ENCODE results near the gene IGF2BP2. TPM values are rescaled to one million over a fixed set of nuclear protein-coding genes. Genes with fewer than 3 reads are reported as not detected.

IGF2BP2 gene
- total and polyA plus RNA-seq, 2 of the 13 experiments (the other 11 are each of a cell fraction or from before 2014, with no cell fraction given), result 6.5 to 46.0 TPM

DNA sequence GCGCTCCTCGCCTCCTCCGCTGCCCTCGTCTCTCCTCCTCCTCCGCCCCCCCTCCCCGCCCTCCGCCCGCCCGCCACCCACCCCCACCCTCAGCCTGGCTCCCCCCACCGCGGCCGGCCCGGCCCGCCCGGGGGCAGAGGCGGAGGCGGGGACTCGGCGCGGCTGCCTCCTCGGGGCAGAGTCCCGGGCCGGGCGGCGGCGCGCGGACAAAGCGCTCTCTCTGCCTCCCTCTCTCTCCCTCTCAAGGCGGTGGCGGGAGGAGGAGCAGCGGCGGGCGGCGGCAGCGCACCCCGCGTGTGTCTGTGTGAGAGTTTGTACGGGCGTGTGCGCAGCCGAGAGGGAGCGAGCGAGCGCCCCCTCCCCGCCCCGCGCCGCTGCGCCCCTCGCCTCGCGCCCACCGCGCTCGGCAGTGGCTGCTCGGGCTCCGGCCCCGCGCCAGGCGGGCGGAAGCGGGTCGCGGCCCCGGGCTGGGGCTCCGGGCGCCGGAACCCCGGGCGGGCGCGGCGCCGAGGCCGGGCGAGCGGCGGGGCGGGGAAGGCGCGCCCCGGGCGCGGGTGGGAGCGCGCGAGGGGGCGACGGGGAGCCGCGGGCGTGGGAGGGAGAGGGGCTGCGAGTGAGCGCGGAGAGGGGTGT is at the start of gene IGF2BP2 (continued):
- TF ChIP-seq NFKB2 (CRISPR knock-in tag; IDR thresholded peaks at IDR 0.05; ENCODE audit: borderline replicate concordance), result no peak
- TF ChIP-seq ZNF260 (CRISPR knock-in tag; IDR thresholded peaks at IDR 0.05; ENCODE audit: borderline replicate concordance, low read depth), result no peak
- TF ChIP-seq, protein P1, sequence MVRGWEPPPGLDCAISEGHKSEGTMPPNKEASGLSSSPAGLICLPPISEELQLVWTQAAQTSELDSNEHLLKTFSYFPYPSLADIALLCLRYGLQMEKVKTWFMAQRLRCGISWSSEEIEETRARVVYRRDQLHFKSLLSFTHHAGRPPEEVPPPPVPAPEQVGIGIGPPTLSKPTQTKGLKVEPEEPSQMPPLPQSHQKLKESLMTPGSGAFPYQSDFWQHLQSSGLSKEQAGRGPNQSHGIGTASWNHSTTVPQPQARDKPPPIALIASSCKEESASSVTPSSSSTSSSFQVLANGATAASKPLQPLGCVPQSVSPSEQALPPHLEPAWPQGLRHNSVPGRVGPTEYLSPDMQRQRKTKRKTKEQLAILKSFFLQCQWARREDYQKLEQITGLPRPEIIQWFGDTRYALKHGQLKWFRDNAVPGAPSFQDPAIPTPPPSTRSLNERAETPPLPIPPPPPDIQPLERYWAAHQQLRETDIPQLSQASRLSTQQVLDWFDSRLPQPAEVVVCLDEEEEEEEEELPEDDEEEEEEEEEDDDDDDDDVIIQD (CRISPR knock-in tag; IDR thresholded peaks at IDR 0.05; ENCODE audit: low read depth), result no peak
- TF ChIP-seq, protein P2, sequence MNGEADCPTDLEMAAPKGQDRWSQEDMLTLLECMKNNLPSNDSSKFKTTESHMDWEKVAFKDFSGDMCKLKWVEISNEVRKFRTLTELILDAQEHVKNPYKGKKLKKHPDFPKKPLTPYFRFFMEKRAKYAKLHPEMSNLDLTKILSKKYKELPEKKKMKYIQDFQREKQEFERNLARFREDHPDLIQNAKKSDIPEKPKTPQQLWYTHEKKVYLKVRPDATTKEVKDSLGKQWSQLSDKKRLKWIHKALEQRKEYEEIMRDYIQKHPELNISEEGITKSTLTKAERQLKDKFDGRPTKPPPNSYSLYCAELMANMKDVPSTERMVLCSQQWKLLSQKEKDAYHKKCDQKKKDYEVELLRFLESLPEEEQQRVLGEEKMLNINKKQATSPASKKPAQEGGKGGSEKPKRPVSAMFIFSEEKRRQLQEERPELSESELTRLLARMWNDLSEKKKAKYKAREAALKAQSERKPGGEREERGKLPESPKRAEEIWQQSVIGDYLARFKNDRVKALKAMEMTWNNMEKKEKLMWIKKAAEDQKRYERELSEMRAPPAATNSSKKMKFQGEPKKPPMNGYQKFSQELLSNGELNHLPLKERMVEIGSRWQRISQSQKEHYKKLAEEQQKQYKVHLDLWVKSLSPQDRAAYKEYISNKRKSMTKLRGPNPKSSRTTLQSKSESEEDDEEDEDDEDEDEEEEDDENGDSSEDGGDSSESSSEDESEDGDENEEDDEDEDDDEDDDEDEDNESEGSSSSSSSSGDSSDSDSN (CRISPR knock-in tag; IDR thresholded peaks at IDR 0.05), result peak; percentile 89
- TF ChIP-seq EP300 (IDR thresholded peaks at IDR 0.05; ENCODE audit: low read depth in 2 of 2, low read length in 2 of 2), result peak in 1 of 2 experiments; percentile 27; a peak in 1 of 4 replicates
- no peak for TF ChIP-seq EP300 (CRISPR knock-in tag; IDR thresholded peaks at IDR 0.05; ENCODE audit: borderline replicate concordance)
- TF ChIP-seq, protein P3, sequence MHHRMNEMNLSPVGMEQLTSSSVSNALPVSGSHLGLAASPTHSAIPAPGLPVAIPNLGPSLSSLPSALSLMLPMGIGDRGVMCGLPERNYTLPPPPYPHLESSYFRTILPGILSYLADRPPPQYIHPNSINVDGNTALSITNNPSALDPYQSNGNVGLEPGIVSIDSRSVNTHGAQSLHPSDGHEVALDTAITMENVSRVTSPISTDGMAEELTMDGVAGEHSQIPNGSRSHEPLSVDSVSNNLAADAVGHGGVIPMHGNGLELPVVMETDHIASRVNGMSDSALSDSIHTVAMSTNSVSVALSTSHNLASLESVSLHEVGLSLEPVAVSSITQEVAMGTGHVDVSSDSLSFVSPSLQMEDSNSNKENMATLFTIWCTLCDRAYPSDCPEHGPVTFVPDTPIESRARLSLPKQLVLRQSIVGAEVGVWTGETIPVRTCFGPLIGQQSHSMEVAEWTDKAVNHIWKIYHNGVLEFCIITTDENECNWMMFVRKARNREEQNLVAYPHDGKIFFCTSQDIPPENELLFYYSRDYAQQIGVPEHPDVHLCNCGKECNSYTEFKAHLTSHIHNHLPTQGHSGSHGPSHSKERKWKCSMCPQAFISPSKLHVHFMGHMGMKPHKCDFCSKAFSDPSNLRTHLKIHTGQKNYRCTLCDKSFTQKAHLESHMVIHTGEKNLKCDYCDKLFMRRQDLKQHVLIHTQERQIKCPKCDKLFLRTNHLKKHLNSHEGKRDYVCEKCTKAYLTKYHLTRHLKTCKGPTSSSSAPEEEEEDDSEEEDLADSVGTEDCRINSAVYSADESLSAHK (CRISPR knock-in tag; IDR thresholded peaks at IDR 0.05; ENCODE audit: borderline replicate concordance), result no peak
- no peak for TF ChIP-seq GZF1 (CRISPR knock-in tag; IDR thresholded peaks at IDR 0.05)
- TF ChIP-seq, protein P4, sequence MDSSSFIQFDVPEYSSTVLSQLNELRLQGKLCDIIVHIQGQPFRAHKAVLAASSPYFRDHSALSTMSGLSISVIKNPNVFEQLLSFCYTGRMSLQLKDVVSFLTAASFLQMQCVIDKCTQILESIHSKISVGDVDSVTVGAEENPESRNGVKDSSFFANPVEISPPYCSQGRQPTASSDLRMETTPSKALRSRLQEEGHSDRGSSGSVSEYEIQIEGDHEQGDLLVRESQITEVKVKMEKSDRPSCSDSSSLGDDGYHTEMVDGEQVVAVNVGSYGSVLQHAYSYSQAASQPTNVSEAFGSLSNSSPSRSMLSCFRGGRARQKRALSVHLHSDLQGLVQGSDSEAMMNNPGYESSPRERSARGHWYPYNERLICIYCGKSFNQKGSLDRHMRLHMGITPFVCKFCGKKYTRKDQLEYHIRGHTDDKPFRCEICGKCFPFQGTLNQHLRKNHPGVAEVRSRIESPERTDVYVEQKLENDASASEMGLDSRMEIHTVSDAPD (CRISPR knock-in tag; IDR thresholded peaks at IDR 0.05), result no peak
- no peak for TF ChIP-seq LCORL (IDR thresholded peaks at IDR 0.05)
- no peak for TF ChIP-seq LCORL (CRISPR knock-in tag; IDR thresholded peaks at IDR 0.05)
- TF ChIP-seq CEBPB (IDR thresholded peaks at IDR 0.05; ENCODE audit: borderline replicate concordance, low read depth, low read length), result no peak
- no peak for TF ChIP-seq RXRA (CRISPR knock-in tag; IDR thresholded peaks at IDR 0.05)
- TF ChIP-seq RFX3 (CRISPR knock-in tag; IDR thresholded peaks at IDR 0.05), result no peak
- TF ChIP-seq ZNF713 (CRISPR knock-in tag; IDR thresholded peaks at IDR 0.05), result no peak
- TF ChIP-seq, protein P5, sequence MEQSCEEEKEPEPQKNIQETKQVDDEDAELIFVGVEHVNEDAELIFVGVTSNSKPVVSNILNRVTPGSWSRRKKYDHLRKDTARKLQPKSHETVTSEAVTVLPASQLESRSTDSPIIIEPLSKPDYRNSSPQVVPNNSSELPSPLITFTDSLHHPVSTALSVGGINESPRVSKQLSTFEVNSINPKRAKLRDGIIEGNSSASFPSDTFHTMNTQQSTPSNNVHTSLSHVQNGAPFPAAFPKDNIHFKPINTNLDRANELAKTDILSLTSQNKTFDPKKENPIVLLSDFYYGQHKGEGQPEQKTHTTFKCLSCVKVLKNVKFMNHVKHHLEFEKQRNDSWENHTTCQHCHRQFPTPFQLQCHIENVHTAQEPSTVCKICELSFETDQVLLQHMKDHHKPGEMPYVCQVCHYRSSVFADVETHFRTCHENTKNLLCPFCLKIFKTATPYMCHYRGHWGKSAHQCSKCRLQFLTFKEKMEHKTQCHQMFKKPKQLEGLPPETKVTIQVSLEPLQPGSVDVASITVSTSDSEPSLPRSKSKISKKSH (CRISPR knock-in tag; IDR thresholded peaks at IDR 0.05; ENCODE audit: borderline replicate concordance), result no peak
- no peak for TF ChIP-seq NCOR1 (IDR thresholded peaks at IDR 0.05; ENCODE audit: borderline replicate concordance, low read length)
- no peak for TF ChIP-seq ERF (CRISPR knock-in tag; IDR thresholded peaks at IDR 0.05)
- TF ChIP-seq, protein P6, sequence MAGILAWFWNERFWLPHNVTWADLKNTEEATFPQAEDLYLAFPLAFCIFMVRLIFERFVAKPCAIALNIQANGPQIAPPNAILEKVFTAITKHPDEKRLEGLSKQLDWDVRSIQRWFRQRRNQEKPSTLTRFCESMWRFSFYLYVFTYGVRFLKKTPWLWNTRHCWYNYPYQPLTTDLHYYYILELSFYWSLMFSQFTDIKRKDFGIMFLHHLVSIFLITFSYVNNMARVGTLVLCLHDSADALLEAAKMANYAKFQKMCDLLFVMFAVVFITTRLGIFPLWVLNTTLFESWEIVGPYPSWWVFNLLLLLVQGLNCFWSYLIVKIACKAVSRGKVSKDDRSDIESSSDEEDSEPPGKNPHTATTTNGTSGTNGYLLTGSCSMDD (CRISPR knock-in tag; IDR thresholded peaks at IDR 0.05), result no peak
- TF ChIP-seq DNMT1 (CRISPR knock-in tag; IDR thresholded peaks at IDR 0.05), result no peak
